ENCODE data around the gene MARVELD3.

- TF ChIP-seq CTCF (IDR thresholded peaks at IDR 0.05) (no peak), POLR2A (IDR thresholded peaks at IDR 0.05) (no peak), EP300 (IDR thresholded peaks at IDR 0.05) (no peak)
These were observed 49.4 kb downstream of the MARVELD3 start for GRCh38 chr16:71675380-71675779.

Measured in ovary (tissue), 3 donors.